Astrocyte of the spinal cord (primary cell): Measurements from ENCODE around the gene PCCA.

Experiments used
- DNase-seq: peaks from one replicate; pipeline ENCODE4 v3.0.0; 2011; ENCODE audit warnings: low read depth, low spot score
- H3K4me3 ChIP-seq: 2 replicates; pipeline ENCODE4 v1.5.1; 2011; ENCODE audit warnings: low read depth, mild to moderate bottlenecking, low read length, moderate library complexity
- in situ Hi-C: cut with HindIII; loops from 2 replicates; pipeline ENCODE4 v1.10.0; 2017; ENCODE audit warnings: low sequenced_read_pairs
- TF ChIP-seq, protein P1 (sequence below): IDR thresholded peaks from 2 replicates; pipeline ENCODE4 v1.5.1; 2012; ENCODE audit warnings: low read depth, mild to moderate bottlenecking, low read length, inconsistent platforms

Gene PCCA

DNA sequence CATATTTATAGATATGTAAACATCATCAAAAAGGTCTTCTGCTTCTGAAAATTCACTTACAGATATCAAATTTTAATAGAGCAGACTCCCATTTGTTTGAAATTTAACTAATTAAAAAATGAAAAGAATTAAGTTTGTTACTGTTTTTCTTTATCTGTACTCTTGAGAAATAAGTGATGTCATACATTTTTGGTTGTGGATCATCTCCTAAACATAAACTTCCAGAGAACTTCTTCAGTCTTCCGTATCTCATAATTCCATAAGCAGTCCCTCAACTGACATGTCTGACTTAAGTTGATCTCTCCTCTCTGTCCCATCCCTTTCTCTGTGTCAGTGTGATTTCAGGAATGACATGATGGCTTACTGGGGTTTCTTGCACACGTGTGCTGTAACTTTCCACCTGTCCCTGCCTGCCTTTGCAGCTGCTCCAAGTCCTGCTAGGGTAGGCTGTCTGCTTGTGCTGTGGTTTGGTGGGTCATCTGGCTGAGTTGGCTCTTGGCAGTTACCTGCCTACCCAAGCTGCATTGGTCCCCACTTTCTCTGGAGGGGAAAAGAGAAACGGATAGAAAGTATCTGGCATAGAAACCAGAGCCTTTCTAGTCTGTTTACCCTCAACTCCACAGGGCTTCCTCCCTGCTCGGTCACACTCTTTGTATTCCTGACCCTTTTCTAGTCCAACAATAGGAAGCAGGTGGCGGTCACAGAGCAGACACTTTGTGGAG, 372.6 kb downstream of the PCCA start:
- TF ChIP-seq, protein P1, sequence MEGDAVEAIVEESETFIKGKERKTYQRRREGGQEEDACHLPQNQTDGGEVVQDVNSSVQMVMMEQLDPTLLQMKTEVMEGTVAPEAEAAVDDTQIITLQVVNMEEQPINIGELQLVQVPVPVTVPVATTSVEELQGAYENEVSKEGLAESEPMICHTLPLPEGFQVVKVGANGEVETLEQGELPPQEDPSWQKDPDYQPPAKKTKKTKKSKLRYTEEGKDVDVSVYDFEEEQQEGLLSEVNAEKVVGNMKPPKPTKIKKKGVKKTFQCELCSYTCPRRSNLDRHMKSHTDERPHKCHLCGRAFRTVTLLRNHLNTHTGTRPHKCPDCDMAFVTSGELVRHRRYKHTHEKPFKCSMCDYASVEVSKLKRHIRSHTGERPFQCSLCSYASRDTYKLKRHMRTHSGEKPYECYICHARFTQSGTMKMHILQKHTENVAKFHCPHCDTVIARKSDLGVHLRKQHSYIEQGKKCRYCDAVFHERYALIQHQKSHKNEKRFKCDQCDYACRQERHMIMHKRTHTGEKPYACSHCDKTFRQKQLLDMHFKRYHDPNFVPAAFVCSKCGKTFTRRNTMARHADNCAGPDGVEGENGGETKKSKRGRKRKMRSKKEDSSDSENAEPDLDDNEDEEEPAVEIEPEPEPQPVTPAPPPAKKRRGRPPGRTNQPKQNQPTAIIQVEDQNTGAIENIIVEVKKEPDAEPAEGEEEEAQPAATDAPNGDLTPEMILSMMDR = no peak
- DNase-seq = no peak
- in situ Hi-C loops = no loop called here
- H3K4me3 ChIP-seq = no peak overlapping the region

DNA sequence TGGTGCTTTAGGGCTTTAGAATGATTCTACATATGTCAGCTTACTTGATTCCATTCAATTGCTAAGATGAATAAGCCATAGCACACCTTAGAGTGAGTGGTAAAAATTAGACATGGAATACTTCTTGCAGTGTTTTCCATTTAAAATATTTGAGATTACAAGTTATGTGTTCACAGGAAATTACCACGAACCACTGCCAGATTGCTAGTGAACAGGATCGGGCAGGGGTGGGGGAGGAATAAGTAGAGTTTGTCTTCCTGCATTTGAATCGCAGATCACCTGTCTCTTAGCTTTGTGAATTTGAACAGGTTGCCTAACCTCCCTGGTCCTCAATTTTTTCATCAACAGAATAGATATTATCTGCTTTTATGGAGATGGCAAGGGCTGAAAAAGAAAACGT, 375.1 kb downstream of the PCCA start:
- in situ Hi-C loops = no loop called here
- TF ChIP-seq, protein P1 = no peak
- DNase-seq = no peak
- H3K4me3 ChIP-seq = no peak overlapping the region

DNA sequence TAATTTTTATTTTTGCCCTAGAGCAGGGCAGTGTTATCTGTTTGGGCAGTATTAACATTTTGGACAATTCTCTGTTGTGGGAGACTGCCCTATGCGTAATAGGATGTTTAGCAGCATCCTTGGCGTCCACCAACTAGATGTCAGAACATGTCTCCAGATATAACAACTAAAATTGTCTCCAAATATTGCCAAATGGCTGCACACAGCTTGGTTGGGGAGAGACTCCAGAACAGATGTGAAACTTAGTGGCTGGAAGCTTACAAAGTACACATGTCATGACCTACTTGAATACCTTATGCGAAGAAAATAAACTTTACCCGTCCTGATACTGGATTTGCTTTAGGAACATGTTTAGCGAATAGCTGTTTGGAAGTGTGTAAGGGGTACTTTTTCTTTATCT, 376.7 kb downstream of the PCCA start:
- in situ Hi-C loops = no loop called here

DNA sequence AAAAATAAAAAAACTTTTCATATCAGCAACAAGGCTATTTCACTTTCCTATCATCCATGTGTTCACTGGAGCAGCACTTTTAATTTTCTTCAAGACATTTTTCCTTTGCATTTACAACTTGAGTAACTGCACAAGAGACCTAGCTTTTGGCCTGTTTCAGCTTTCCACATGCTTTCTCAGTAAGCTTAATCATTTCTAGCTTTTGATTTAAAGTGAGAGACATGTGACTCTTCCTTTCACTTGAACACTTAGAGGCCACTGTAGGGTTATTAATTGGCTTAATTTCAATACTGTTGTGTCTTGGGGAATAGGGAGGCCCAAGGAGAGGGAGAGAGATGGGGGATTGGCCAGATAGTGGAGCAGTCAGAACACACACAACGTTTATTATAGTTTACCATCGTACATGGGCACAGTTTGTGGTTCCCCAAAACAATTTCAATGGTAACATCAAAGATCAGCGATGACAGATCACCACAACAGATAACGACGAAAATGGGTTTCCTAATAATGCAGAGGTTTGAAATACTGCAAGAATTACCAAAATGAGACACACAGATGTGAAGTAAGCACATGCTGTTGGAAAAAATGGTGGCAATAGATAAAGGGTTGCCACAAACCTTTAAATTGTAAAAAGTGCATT, 382.1 kb downstream of the PCCA start:
- in situ Hi-C loops = no loop called here
- TF ChIP-seq, protein P1 = no peak
- no peak for DNase-seq
- H3K4me3 ChIP-seq = no peak overlapping the region

More for the DNA sequence above, 376.7 kb downstream of the PCCA start:
- H3K4me3 ChIP-seq = no peak overlapping the region
- TF ChIP-seq, protein P1 = no peak
- DNase-seq = no peak

DNA sequence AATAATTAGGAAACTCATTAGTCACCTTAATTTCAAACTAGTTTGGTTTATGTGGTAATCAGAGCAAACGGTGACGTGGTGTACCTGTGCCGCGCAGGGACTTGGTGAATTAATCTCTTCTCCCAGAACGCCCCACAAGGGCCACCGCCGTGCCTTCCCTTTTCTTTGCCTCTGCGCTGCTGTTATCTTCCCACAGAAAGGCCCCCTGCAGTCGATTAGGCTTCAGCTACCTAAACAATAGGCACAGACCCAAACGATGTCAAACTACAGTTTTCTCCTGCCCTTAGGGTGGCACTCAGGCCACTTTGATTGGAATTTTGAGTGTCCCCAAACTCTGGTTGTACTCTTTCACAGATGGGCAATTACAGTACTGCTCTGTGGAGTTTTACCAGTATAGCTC, 384.2 kb downstream of the PCCA start:
- TF ChIP-seq, protein P1 = no peak
- H3K4me3 ChIP-seq = no peak overlapping the region
- in situ Hi-C loops = no loop called here
- no peak for DNase-seq

DNA sequence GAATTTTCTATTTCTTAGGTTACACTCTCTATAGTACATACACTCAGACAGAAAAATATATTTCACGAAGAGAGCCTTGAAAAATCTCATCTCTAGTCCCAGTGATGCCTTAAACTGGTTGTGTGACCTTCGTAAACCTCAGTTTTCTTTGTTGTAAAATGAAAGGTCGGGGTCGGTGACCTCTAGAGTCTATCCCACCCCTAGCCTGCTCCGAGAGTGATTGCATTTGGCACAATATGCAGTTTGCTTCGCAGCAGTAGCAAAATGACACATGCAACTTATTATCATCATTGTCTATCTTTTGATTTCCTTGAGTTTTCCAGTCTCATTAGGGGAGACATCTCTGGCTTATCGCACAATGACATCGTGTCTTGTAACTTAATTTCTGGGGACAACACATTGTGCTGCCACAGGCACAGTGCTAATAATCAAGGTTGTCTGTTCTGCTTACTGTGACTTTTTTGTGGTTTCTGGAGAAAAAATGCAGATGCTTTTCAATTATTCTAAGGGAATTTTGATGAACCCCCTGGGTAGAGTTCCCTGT, 384.7 kb downstream of the PCCA start:
- in situ Hi-C loops = no loop called here
- TF ChIP-seq, protein P1 = no peak

More for the DNA sequence above, 384.7 kb downstream of the PCCA start:
- H3K4me3 ChIP-seq = no peak overlapping the region
- no peak for DNase-seq
